Tibial nerve (tissue), 3 donors: ENCODE data around the gene PSMD2.

Source experiments
- EP300 ChIP-seq, 2 donors: sonication (generic); formaldehyde crosslinking; IDR thresholded peaks; one replicate each; pipeline ENCODE4 v1.6.1; 2017; ENCODE audit warnings: antibody characterized with exemption in 2 of 2, mild to moderate bottlenecking in 1 of 2
- POLR2A ChIP-seq, 2 donors: fragments of 450-650 bp; IDR thresholded peaks; one replicate each; pipeline ENCODE4 v1.6.1; 2017; ENCODE audit warnings: antibody characterized with exemption in 2 of 2, mild to moderate bottlenecking in 2 of 2, moderate library complexity in 2 of 2

- TF ChIP-seq POLR2A (IDR thresholded peaks at IDR 0.05) (no peak), EP300 (IDR thresholded peaks at IDR 0.05) (no peak)
Measured at GRCh38 chr3:184343200-184343876, 44.3 kb downstream of the PSMD2 start.
